HG03064 (cell line): ENCODE results near the gene ATP2A3.

Experiments used
- ATAC-seq: cut with Tn5 transposase; IDR thresholded peaks from one replicate; pipeline ENCODE4 v1.9.1; 2021; ENCODE audit warnings: low read depth; ENCODE audit not compliant: unreplicated experiment

ATP2A3 gene

GRCh38 chr17:3895354-3895753 lies 68.9 kb downstream of the ATP2A3 start:
- no peak for ATAC-seq

GRCh38 chr17:3894911-3895343 lies 69.3 kb downstream of the ATP2A3 start:
- ATAC-seq: no peak

GRCh38 chr17:3894188-3894587 lies 70.0 kb downstream of the ATP2A3 start:
- no peak for ATAC-seq

GRCh38 chr17:3893720-3894116 lies 70.5 kb downstream of the ATP2A3 start:
- no peak for ATAC-seq

- peak; percentile 72 for ATAC-seq
Measured at GRCh38 chr17:3893003-3893719, 71.1 kb downstream of the ATP2A3 start, which contains the start of gene CAMKK1. Gene CAMKK1 (minus strand): TSS chr17:3893053. CDS start chr17:3885687, 7,366 bp downstream.

GRCh38 chr17:3892095-3892998 lies 71.9 kb downstream of the ATP2A3 start:
- no peak for ATAC-seq

- ATAC-seq: no peak
Measured at GRCh38 chr17:3891626-3892094, 72.6 kb downstream of the ATP2A3 start.

GRCh38 chr17:3890878-3891219 lies 73.4 kb downstream of the ATP2A3 start:
- no peak for ATAC-seq

GRCh38 chr17:3890082-3890877 lies 74.0 kb downstream of the ATP2A3 start:
- ATAC-seq: no peak

GRCh38 chr17:3889325-3890012 lies 74.8 kb downstream of the ATP2A3 start:
- no peak for ATAC-seq

GRCh38 chr17:3888343-3889171 lies 75.7 kb downstream of the ATP2A3 start:
- no peak for ATAC-seq

- no peak for ATAC-seq
Measured at GRCh38 chr17:3887804-3888203, 76.4 kb downstream of the ATP2A3 start.

GRCh38 chr17:3887394-3887793 lies 76.8 kb downstream of the ATP2A3 start:
- ATAC-seq: no peak

GRCh38 chr17:3886776-3887175 lies 77.5 kb downstream of the ATP2A3 start:
- no peak for ATAC-seq

- no peak for ATAC-seq
Measured at GRCh38 chr17:3885970-3886369, 78.3 kb downstream of the ATP2A3 start.

- no peak for ATAC-seq
Measured at GRCh38 chr17:3885271-3885670, 79.0 kb downstream of the ATP2A3 start.

GRCh38 chr17:3884188-3884587 lies 80.0 kb downstream of the ATP2A3 start:
- no peak for ATAC-seq

GRCh38 chr17:3882276-3882675 lies 82.0 kb downstream of the ATP2A3 start:
- ATAC-seq: no peak

GRCh38 chr17:3880983-3881382 lies 83.3 kb downstream of the ATP2A3 start:
- no peak for ATAC-seq
